IgD-negative memory B cell (primary cell): Measurements from ENCODE around the gene SEL1L3. TPM values are rescaled to one million over a fixed set of nuclear protein-coding genes. Genes with fewer than 3 reads are reported as not detected.
"Not testable (repeated sequence)": the region's sequence is repeated elsewhere in the genome, so short reads cannot be mapped to it uniquely, and the experiment has no call there.

ENCODE experiments used
- H3K27ac Mint-ChIP-seq, 3 donors: one replicate each; pipeline ENCODE4 v1.8.0; 2020 to 2022; ENCODE audit warnings: mild to moderate bottlenecking in 3 of 3, mixed read lengths in 3 of 3, moderate library complexity in 1 of 3
- H3K27me3 Mint-ChIP-seq: one replicate; pipeline ENCODE4 v1.8.0; 2021; ENCODE audit warnings: mixed read lengths
- H3K36me3 Mint-ChIP-seq: one replicate; pipeline ENCODE4 v1.8.0; 2020; ENCODE audit warnings: mild to moderate bottlenecking, mixed read lengths
- H3K4me1 Mint-ChIP-seq, 3 donors: one replicate each; pipeline ENCODE4 v1.8.0; 2020 to 2022; ENCODE audit warnings: mixed read lengths in 3 of 3, mild to moderate bottlenecking in 1 of 3
- H3K4me3 Mint-ChIP-seq, 4 donors: one replicate each; pipeline ENCODE4 v1.8.0; 2020 to 2022; ENCODE audit warnings: mild to moderate bottlenecking in 4 of 4, mixed read lengths in 4 of 4, moderate library complexity in 3 of 4
- H3K9me3 Mint-ChIP-seq, 3 donors: one replicate each; pipeline ENCODE4 v1.8.0; 2020 to 2021; ENCODE audit warnings: mixed read lengths in 3 of 3, mild to moderate bottlenecking in 1 of 3
- polyA plus RNA-seq: library from polyadenylated mRNA; unstranded; fragments of 300-500 nt; fragmentation: Illumina TruSeq; gene quantifications from one replicate; pipeline ENCODE4 v1.2.3, GENCODE V29; 2021

The SEL1L3 gene
- polyA plus RNA-seq, 1 donor from 2014 or later: 174 TPM

GRCh38 chr4:25872851-25873631 lies 10.3 kb upstream of the SEL1L3 start:
- Mint-ChIP-seq H3K27ac (peak overlapping the region; percentile 93 to 97 (median 94)), H3K4me3 (peak overlapping the region in 3 of 4 donors; percentile 67 to 89 (median 71)), H3K4me1 (peaks cover 67 to 81% (median 74%) of the 10 kb centered on the region in 3 donors), H3K27me3 (no peaks in the 10 kb centered on the region), H3K36me3 (peaks cover 3% of the 10 kb centered on the region), H3K9me3 (peaks cover 0 to 11% (median 0%) of the 10 kb centered on the region in 3 donors)

GRCh38 chr4:25870081-25870480 lies 7.3 kb upstream of the SEL1L3 start:
- peaks cover 75 to 90% (median 84%) of the 10 kb centered on the region in 3 donors for H3K4me1 Mint-ChIP-seq
- H3K27ac Mint-ChIP-seq: peak overlapping the region; percentile 91 to 93 (median 91)
- H3K27me3 Mint-ChIP-seq: peaks cover 2% of the 10 kb centered on the region
- peak overlapping the region in 3 of 4 donors; percentile 23 to 89 (median 71) for H3K4me3 Mint-ChIP-seq
- peaks cover 0 to 11% (median 0%) of the 10 kb centered on the region in 3 donors for H3K9me3 Mint-ChIP-seq
- H3K36me3 Mint-ChIP-seq: peaks cover 7% of the 10 kb centered on the region

- peak overlapping the region; percentile 51 to 96 (median 90) for H3K27ac Mint-ChIP-seq
- peak overlapping the region; percentile 62 to 88 (median 82) for H3K4me3 Mint-ChIP-seq
- peaks cover 0 to 10% (median 0%) of the 10 kb centered on the region in 3 donors for H3K9me3 Mint-ChIP-seq
- peaks cover 57 to 75% (median 72%) of the 10 kb centered on the region in 3 donors for H3K4me1 Mint-ChIP-seq
- peaks cover 7% of the 10 kb centered on the region for H3K36me3 Mint-ChIP-seq
- H3K27me3 Mint-ChIP-seq: peaks cover 2% of the 10 kb centered on the region
Observed at GRCh38 chr4:25867781-25868294, 5.0 kb upstream of the SEL1L3 start.

- Mint-ChIP-seq H3K4me1 (peaks cover 50 to 62% (median 60%) of the 10 kb centered on the region in 3 donors), H3K27ac (peak overlapping the region; percentile 51 to 96 (median 94)), H3K4me3 (peak overlapping the region; percentile 46 to 91 (median 85))
- not testable (repeated sequence) for H3K36me3 Mint-ChIP-seq, H3K9me3 Mint-ChIP-seq, H3K27me3 Mint-ChIP-seq
Observed at GRCh38 chr4:25866401-25866800, 3.6 kb upstream of the SEL1L3 start.

- peaks cover 13% of the 10 kb centered on the region for H3K36me3 Mint-ChIP-seq
- H3K27ac Mint-ChIP-seq: peak overlapping the region in 2 of 3 donors; percentile 94 to 96
- peak overlapping the region; percentile 1 to 96 (median 87) for H3K4me3 Mint-ChIP-seq
- H3K4me1 Mint-ChIP-seq: peaks cover 49 to 59% (median 58%) of the 10 kb centered on the region in 3 donors
- peaks cover 0 to 8% (median 3%) of the 10 kb centered on the region in 3 donors for H3K9me3 Mint-ChIP-seq
- H3K27me3 Mint-ChIP-seq: peaks cover 2% of the 10 kb centered on the region
Observed at GRCh38 chr4:25865586-25865985, 2.8 kb upstream of the SEL1L3 start.

- H3K27me3 Mint-ChIP-seq: peaks cover 2% of the 10 kb centered on the region
- peaks cover 10% of the 10 kb centered on the region for H3K36me3 Mint-ChIP-seq
- H3K4me1 Mint-ChIP-seq: peaks cover 45 to 60% (median 58%) of the 10 kb centered on the region in 3 donors
- H3K4me3 Mint-ChIP-seq: peak overlapping the region; percentile 85 to 96 (median 91)
- H3K9me3 Mint-ChIP-seq: peaks cover 0 to 3% (median under 1%) of the 10 kb centered on the region in 3 donors
- peak overlapping the region; percentile 94 to 96 (median 94) for H3K27ac Mint-ChIP-seq
Observed at GRCh38 chr4:25863831-25864418, 1.1 kb upstream of the SEL1L3 start.

- H3K36me3 Mint-ChIP-seq: peaks cover 10% of the 10 kb centered on the region
- peaks cover 41 to 60% (median 57%) of the 10 kb centered on the region in 3 donors for H3K4me1 Mint-ChIP-seq
- H3K9me3 Mint-ChIP-seq: peaks cover 0 to 3% (median 0%) of the 10 kb centered on the region in 3 donors
- H3K27ac Mint-ChIP-seq: peak overlapping the region; percentile 92 to 96 (median 94)
- H3K4me3 Mint-ChIP-seq: peak overlapping the region; percentile 85 to 96 (median 91)
- peaks cover 2% of the 10 kb centered on the region for H3K27me3 Mint-ChIP-seq
Observed at GRCh38 chr4:25863347-25863784, 578 bp upstream of the SEL1L3 start.

- H3K27ac Mint-ChIP-seq: peak overlapping the region; percentile 88 to 99 (median 97)
- H3K36me3 Mint-ChIP-seq: peaks cover 8% of the 10 kb centered on the region
- no peaks in the 10 kb centered on the region for H3K27me3 Mint-ChIP-seq
- H3K4me3 Mint-ChIP-seq: peak overlapping the region; percentile 84 to 100 (median 100)
- peaks cover 0 to 3% (median 0%) of the 10 kb centered on the region in 3 donors for H3K9me3 Mint-ChIP-seq
- peaks cover 41 to 60% (median 59%) of the 10 kb centered on the region in 3 donors for H3K4me1 Mint-ChIP-seq
Observed at GRCh38 chr4:25861951-25862410, 807 bp downstream of the SEL1L3 start.

GRCh38 chr4:25861280-25861950 lies 1.4 kb downstream of the SEL1L3 start:
- H3K9me3 Mint-ChIP-seq: peaks cover 0 to 3% (median 0%) of the 10 kb centered on the region in 3 donors
- no peaks in the 10 kb centered on the region for H3K27me3 Mint-ChIP-seq
- H3K27ac Mint-ChIP-seq: peak overlapping the region; percentile 88 to 99 (median 97)
- H3K4me1 Mint-ChIP-seq: peaks cover 41 to 60% (median 59%) of the 10 kb centered on the region in 3 donors
- peaks cover 8% of the 10 kb centered on the region for H3K36me3 Mint-ChIP-seq
- peak overlapping the region; percentile 84 to 100 (median 100) for H3K4me3 Mint-ChIP-seq

GRCh38 chr4:25860586-25861279 lies 2.1 kb downstream of the SEL1L3 start:
- peaks cover 0 to 3% (median 0%) of the 10 kb centered on the region in 3 donors for H3K9me3 Mint-ChIP-seq
- peaks cover 42 to 61% (median 57%) of the 10 kb centered on the region in 3 donors for H3K4me1 Mint-ChIP-seq
- H3K4me3 Mint-ChIP-seq: peak overlapping the region; percentile 84 to 100 (median 100)
- peak overlapping the region; percentile 88 to 99 (median 97) for H3K27ac Mint-ChIP-seq
- no peaks in the 10 kb centered on the region for H3K27me3 Mint-ChIP-seq
- peaks cover 6% of the 10 kb centered on the region for H3K36me3 Mint-ChIP-seq

GRCh38 chr4:25859429-25860148 lies 3.2 kb downstream of the SEL1L3 start:
- Mint-ChIP-seq H3K27ac (peak overlapping the region; percentile 88 to 99 (median 97)), H3K4me3 (peak overlapping the region; percentile 84 to 100 (median 100)), H3K27me3 (no peaks in the 10 kb centered on the region), H3K36me3 (peaks cover 6% of the 10 kb centered on the region), H3K4me1 (peaks cover 38 to 61% (median 60%) of the 10 kb centered on the region in 3 donors), H3K9me3 (peaks cover 0 to 3% (median 0%) of the 10 kb centered on the region in 3 donors)

- Mint-ChIP-seq H3K27me3 (no peaks in the 10 kb centered on the region), H3K27ac (peak overlapping the region; percentile 70 to 99 (median 97)), H3K4me3 (peak overlapping the region in 3 of 4 donors; percentile 41 to 100 (median 52)), H3K9me3 (peaks cover 0 to 3% (median 0%) of the 10 kb centered on the region in 3 donors), H3K36me3 (peaks cover 6% of the 10 kb centered on the region), H3K4me1 (peaks cover 43 to 67% (median 58%) of the 10 kb centered on the region in 3 donors)
Observed at GRCh38 chr4:25857851-25858400, 4.9 kb downstream of the SEL1L3 start.

- Mint-ChIP-seq H3K27me3 (no peaks in the 10 kb centered on the region), H3K4me1 (peaks cover 48 to 72% (median 64%) of the 10 kb centered on the region in 3 donors), H3K36me3 (peaks cover 9% of the 10 kb centered on the region), H3K27ac (peak overlapping the region; percentile 70 to 99 (median 97)), H3K9me3 (peaks cover 0 to 3% (median 0%) of the 10 kb centered on the region in 3 donors), H3K4me3 (peak overlapping the region; percentile 52 to 69 (median 58))
Observed at GRCh38 chr4:25857403-25857802, 5.4 kb downstream of the SEL1L3 start.
